CD1c-positive myeloid dendritic cell (primary cell): ENCODE measurements around the gene DKK3.

Source experiments
- DNase-seq: peaks from one replicate; pipeline ENCODE4 v3.0.0-alpha.2; 2016; ENCODE audit errors: extremely low spot score

The DKK3 gene

DNA sequence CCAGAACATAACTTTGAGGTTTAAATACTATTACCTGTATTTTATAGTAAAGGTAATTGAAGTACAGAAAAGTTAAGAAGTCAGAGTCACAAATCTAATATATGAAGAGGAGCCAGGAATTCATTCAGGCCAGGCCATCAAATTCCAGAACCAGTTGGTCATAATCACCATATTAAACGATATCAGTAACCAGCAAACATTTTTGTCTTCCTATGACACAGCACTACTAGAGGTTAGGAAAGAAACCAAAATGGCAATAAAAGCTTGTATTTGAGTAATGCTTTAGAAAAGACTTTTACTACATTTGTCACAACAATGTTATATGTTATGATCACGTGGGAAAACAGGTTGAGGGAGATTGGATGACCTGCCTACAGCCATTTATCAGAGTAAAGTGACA lies 62.2 kb downstream of the DKK3 start:
- no peak for DNase-seq

DNA sequence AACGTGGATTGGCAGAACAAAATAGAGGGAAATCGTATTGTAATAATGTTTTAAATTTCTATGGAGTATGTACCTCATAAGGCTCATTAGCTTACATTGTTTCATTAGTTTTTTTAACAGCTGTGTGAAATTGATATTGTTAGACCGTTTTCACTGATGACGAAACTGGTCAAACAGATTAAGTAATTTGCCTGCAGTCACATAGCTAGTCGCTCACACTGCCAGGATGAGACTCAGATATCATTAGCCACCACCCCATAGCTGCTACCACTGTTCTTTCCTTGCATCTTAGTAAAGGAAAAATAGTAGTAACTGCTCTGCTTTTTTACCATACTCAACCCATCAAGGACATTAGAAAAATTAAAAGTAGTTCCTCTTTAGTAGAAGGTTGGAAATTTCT lies 64.0 kb downstream of the DKK3 start:
- DNase-seq = no peak

DNA sequence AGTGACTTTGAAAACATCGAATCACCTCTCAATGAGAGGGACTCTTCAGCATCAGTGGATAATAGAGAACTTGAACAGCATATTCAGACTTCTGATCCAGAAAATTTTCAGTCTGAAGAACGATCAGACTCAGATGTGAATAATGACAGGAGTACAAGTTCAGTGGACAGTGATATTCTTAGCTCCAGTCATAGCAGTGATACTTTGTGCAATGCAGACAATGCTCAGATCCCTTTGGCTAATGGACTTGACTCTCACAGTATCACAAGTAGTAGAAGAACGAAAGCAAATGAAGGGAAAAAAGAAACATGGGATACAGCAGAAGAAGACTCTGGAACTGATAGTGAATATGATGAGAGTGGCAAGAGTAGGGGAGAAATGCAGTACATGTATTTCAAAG lies 65.8 kb downstream of the DKK3 start:
- DNase-seq = no peak

DNA sequence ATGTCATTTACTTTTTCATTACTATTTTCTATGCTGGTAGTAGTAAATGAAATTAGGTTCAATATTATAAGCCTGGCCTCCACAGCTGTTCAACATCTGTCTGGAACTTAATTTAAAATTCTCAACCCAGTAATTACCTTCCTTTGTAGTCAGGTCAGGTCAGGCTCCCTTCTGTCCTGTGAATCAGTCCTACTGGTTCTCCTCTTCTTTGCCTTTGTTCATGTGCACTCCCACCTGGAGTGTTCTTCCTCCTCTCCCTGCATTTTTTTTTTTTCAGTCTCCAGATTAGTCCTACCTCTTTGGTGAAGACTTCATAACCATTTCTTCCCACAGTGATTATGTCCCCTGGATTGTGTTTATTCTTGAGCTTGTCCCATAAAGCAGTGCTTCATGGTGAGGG lies 67.9 kb downstream of the DKK3 start:
- DNase-seq = no peak

DNA sequence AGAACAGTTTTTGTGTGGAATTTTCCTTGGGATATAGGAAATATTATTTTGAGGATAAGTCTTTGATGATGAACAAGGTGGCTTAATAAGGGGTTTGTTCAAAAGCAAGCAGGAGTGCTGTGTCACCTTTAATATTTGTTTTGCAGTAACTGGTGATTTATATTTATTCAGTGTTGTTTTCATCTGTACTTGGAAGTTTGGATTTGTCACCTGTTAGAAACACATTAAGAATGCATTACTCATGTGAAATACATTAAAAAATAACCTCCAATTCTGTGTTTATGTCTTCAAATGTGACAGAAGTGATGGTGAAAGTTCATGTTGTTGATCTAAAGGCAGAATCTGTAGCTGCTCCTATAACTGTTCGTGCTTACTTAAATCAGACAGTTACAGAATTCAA lies 70.5 kb downstream of the DKK3 start:
- DNase-seq = no peak

DNA sequence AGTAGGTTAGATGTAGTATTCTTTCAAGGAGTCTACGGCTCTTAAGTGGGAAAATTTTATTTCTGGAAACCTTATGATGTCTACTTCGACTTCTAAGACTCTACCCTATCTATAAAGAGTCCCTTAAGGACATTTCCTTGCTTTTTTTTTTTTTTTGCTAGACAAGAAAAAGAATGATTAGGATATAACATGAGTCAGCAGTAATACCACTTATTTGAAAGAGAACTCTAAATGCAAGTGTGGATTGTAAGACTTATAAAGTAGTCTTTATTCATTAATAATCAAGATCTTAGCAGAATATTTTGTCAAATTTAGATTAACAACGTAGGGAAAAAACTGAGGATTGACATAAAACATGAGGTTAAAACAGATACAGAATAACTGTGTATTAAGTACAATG lies 71.0 kb downstream of the DKK3 start:
- no peak for DNase-seq

DNA sequence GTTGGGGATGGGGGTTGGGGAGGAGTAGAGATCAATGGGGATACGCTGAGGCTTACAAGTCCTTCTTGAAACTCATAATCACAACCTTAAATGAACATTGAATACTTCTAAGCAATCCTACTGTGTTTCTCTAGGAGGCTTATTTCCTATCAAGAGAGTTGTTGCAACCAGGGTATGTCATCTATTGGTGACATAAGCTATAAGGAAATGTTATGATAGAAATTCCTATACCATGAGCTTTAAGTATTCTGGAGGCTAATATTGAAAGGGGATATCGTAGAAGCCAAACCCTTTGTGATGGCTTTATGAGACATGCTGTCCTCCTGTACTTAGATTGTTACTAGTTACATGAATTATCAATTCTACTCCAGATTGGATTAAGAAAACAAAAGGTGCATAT lies 72.9 kb downstream of the DKK3 start:
- no peak for DNase-seq

DNA sequence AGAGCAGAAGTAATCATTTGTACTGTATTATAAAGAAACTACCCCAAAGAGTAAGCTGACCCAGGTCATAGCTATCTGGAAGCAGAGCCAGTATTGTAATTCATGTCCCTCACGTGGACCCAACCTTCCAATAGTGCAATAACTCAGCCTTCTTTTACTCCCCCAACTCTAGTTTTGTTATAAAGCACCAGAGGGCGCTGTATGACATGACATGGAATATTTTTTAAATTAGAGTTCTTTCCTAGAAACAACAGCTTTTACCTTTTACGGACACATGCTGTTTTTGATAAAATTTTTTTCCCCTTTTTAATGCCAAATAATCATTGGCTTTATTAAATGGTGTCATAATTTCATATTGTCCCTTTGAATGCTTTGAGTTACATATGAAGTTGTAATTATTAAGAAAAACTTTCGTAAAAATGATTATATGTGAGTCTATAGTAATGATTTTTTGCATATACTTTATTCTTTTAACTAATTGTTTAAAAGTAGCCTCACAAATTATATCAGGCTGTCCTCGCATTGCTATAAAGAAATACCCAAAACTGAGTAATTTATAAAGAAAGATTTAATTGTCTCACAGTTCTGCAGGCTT lies 76.9 kb downstream of the DKK3 start:
- DNase-seq = peak; percentile 57

DNA sequence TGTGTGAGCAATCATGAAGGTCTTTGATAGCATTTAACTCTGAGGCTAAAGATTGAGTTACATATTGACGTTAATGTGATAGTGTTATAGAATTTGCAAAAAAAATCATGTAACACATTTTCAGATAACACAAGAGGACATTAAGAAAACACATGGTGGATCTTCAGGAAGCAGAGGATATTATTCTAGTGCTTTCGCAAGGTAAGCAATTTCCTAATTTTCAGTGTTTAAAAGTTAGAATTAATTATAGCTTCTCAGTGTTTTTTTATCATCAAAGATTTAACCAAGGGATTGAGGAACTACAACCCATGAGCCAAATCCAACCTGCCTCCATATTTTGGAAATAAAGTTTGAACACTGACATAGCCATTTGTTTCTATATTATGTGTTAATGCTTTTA lies 78.5 kb downstream of the DKK3 start:
- DNase-seq = no peak

DNA sequence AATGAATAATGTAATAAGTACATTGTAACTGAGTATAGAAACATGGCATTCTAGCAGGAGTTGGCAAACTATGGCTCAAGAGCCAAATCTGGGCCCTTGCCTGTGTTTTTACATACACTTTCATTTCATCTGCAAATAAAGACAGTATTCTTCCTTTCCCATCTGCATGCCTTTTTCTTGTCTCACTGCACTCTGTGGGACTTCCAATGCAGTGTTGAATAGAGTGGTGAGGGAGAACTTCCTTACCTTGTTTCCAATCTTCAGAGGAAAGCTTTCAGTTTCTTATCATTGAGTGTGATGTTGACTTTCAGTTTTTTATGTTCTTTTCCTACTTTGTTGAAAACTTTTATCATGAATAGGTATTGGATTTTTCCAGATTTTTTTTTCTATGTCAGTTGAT lies 84.6 kb downstream of the DKK3 start:
- DNase-seq = no peak

DNA sequence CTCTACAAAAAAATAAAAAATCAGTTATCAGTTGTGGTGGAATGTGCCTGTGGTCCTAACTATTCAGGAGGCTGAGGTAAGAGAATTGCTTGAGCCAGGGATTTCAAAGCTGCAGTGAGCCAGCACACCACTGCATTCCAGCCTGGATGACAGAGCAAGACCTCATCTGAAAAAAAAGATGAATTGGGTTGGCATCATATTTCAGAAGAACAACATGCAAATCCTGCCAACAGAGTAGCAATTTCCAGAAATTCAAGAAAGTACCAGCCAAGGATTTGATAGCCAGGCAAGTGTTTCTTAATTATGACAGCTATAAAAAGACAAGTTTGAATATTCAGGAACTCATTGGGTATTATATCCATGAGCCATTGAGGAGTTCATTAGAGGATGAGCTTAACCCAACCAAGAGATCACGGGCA lies 91.4 kb downstream of the DKK3 start:
- no peak for DNase-seq

DNA sequence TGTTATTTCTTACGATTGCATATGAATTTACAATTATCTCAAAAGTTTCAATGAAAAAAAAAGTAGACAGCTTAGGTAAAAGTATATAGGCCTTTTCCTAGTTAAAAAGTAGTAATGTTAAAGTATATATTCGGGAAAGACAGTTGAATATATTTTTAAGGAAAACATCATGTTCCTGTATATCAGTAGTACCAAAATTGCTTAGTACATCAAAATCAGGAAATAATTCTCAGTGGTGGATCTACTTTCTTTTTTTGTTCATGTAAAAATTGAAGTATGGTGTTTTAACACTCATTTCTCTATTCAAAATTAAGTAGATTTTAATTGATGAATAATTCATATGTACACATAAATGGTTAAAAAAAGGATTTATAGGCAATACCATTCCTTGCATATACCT lies 92.8 kb downstream of the DKK3 start:
- DNase-seq = no peak

DNA sequence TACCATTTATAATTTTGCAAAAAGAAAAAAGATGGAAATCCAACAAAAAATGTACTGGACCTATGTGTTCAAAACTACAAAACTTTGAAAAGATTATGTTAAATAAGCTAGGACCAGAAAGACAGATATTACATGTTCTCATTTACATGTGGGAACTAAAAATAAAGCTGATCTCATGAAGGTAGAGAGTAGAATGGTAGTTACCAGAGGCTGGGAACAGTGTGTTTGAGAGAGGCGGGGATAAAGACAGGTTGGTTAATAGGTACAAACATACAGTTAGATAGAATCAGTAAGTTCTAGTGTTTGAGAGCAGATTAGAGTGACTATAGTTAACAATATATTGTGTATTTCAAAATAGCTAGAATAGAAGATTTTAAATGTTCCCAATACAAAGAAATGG lies 95.0 kb downstream of the DKK3 start:
- no peak for DNase-seq
